Liver (tissue), 9 donors: ENCODE measurements around the gene KDM6A. TPM values are rescaled to one million over a fixed set of nuclear protein-coding genes. Genes with fewer than 3 reads are reported as not detected.
A peak's percentile ranks its signal among the peaks of the same experiment; 100 is the strongest.

Source experiments
- DNase-seq: peaks from one replicate; pipeline ENCODE4 v3.0.0-alpha.2; 2017; ENCODE audit warnings: low spot score
- H3K27ac ChIP-seq, 2 donors: one replicate each; pipeline ENCODE4 v1.7.0; 2013; ENCODE audit warnings: inconsistent platforms in 2 of 2, low read length in 2 of 2, control low read depth in 1 of 2, low read depth in 1 of 2, mild to moderate bottlenecking in 1 of 2
- H3K27me3 ChIP-seq, 4 donors: one replicate each; pipeline versions ENCODE4 v1.6.1 to v1.7.0; 2013; ENCODE audit warnings: low read length in 3 of 4, inconsistent platforms in 1 of 4, mild to moderate bottlenecking in 1 of 4, moderate library complexity in 1 of 4; ENCODE audit not compliant: control insufficient read depth in 4 of 4, insufficient read depth in 4 of 4
- H3K36me3 ChIP-seq, 4 donors: one replicate each; pipeline versions ENCODE4 v1.6.1 to v1.7.0; 2013; ENCODE audit warnings: low read length in 3 of 4, mild to moderate bottlenecking in 3 of 4, low read depth in 1 of 4, moderate library complexity in 1 of 4; ENCODE audit not compliant: control insufficient read depth in 4 of 4, insufficient read depth in 3 of 4
- H3K4me1 ChIP-seq, 4 donors: one replicate each; pipeline versions ENCODE4 v1.6.1 to v1.7.0; 2013; ENCODE audit warnings: low read length in 3 of 4, mild to moderate bottlenecking in 3 of 4, moderate library complexity in 1 of 4; ENCODE audit not compliant: control insufficient read depth in 4 of 4, insufficient read depth in 4 of 4
- H3K4me3 ChIP-seq, 3 donors: one replicate each; pipeline versions ENCODE4 v1.6.1 to v1.7.0; 2013; ENCODE audit warnings: low read length in 3 of 3, control low read depth in 1 of 3, low read depth in 1 of 3, mild to moderate bottlenecking in 1 of 3
- H3K9ac ChIP-seq, 2 donors: one replicate each; pipeline ENCODE4 v1.7.0; 2013; ENCODE audit warnings: low read length in 2 of 2, mild to moderate bottlenecking in 2 of 2, moderate library complexity in 2 of 2, control low read depth in 1 of 2, low read depth in 1 of 2
- H3K9me3 ChIP-seq, 4 donors: one replicate each; pipeline versions ENCODE4 v1.6.1 to v1.7.0; 2013; ENCODE audit warnings: low read length in 3 of 4; ENCODE audit not compliant: control insufficient read depth in 4 of 4
- EGR1 ChIP-seq, 2 donors: IDR thresholded peaks; 2 replicates each; pipeline ENCODE4 v1.6.1; 2016 to 2018; ENCODE audit warnings: antibody characterized with exemption in 2 of 2, low read depth in 2 of 2
- FOXA1 ChIP-seq: IDR thresholded peaks from 2 replicates; pipeline ENCODE4 v1.6.1; 2016; ENCODE audit warnings: antibody characterized with exemption
- FOXA2 ChIP-seq: IDR thresholded peaks from 2 replicates; pipeline ENCODE4 v1.6.1; 2016; ENCODE audit warnings: antibody characterized with exemption
- GABPA ChIP-seq, 2 donors: IDR thresholded peaks in 1 of 2; conservative IDR thresholded peaks in 1 of 2; 2 replicates each; pipeline ENCODE4 v1.6.1; 2016; ENCODE audit warnings: antibody characterized with exemption in 2 of 2, mild to moderate bottlenecking in 1 of 2, moderate library complexity in 1 of 2
- HNF4A ChIP-seq, 2 donors: conservative IDR thresholded peaks; 2 replicates each; pipeline ENCODE4 v1.6.1; 2016; ENCODE audit warnings: antibody characterized with exemption in 2 of 2, mild to moderate bottlenecking in 2 of 2
- HNF4G ChIP-seq: IDR thresholded peaks from 2 replicates; pipeline ENCODE4 v1.6.1; 2016; ENCODE audit warnings: antibody characterized with exemption
- JUND ChIP-seq, 2 donors: IDR thresholded peaks; 2 replicates each; pipeline ENCODE4 v1.6.1; 2016; ENCODE audit warnings: antibody characterized with exemption in 2 of 2
- NR2F2 ChIP-seq: IDR thresholded peaks from 2 replicates; pipeline ENCODE4 v1.6.1; 2016; ENCODE audit warnings: antibody characterized with exemption
- RAD21 ChIP-seq, 2 donors: IDR thresholded peaks; 2 replicates each; pipeline ENCODE4 v1.6.1; 2016; ENCODE audit warnings: antibody characterized with exemption in 2 of 2, mild to moderate bottlenecking in 2 of 2
- RXRA ChIP-seq, 2 donors: IDR thresholded peaks; 2 replicates each; pipeline ENCODE4 v1.6.1; 2017 to 2018; ENCODE audit warnings: antibody characterized with exemption in 2 of 2, mild to moderate bottlenecking in 1 of 2
- SP1 ChIP-seq: IDR thresholded peaks from 2 replicates; pipeline ENCODE4 v1.6.1; 2018; ENCODE audit warnings: antibody characterized with exemption, mild to moderate bottlenecking
- TAF1 ChIP-seq: conservative IDR thresholded peaks from 2 replicates; pipeline ENCODE4 v1.6.1; 2016; ENCODE audit warnings: antibody characterized with exemption, mild to moderate bottlenecking
- YY1 ChIP-seq: IDR thresholded peaks from 2 replicates; pipeline ENCODE4 v1.6.1; 2016; ENCODE audit warnings: antibody characterized with exemption, mild to moderate bottlenecking
- WGBS: extraction: QIAGEN DNeasy Blood & Tissue Kit; methylation state at CpG from one replicate; pipeline ENCODE4 v1.1.7; 2013; 5-methylcytosine and 5-hydroxymethylcytosine counted together
- polyA plus RNA-seq, 2 donors: library from polyadenylated mRNA; stranded (reverse) in 1 of 2; unstranded in 1 of 2; fragments of 200-250 nt in 1 of 2; fragments of >200 nt in 1 of 2; fragmentation: Nextera tagmentation in 1 of 2; extraction: Ambion mirVana in 1 of 2; gene quantifications; one replicate each; pipeline versions ENCODE4 v1.2.1 to v1.2.3, GENCODE V29; 2013 to 2015
- total RNA-seq, 2 donors: library from RNA; depleted of rRNA; stranded (reverse); fragments of >200 nt; gene quantifications; one replicate each; pipeline ENCODE4 v1.2.3, GENCODE V29; 2014
- TF ChIP-seq, protein P1 (sequence below): IDR thresholded peaks from 2 replicates; pipeline ENCODE4 v1.6.1; 2016; ENCODE audit warnings: antibody characterized with exemption
- TF ChIP-seq, protein P2 (sequence below): fragments of 150-350 bp; IDR thresholded peaks from 2 replicates; pipeline ENCODE4 v1.5.1; 2017; ENCODE audit warnings: improper control_type of control experiment, low read depth, low read length; ENCODE audit not compliant: missing input control
- TF ChIP-seq, protein P3 (sequence below): IDR thresholded peaks from 2 replicates; pipeline ENCODE4 v1.6.1; 2016; ENCODE audit warnings: antibody characterized with exemption
- TF ChIP-seq, protein P4 (sequence below): IDR thresholded peaks from 2 replicates; pipeline ENCODE4 v1.6.1; 2016; ENCODE audit warnings: antibody characterized with exemption, mild to moderate bottlenecking
- TF ChIP-seq, protein P5 (sequence below): IDR thresholded peaks from 2 replicates; pipeline ENCODE4 v1.6.1; 2016; ENCODE audit warnings: antibody characterized with exemption
- donor health status: healthy.
- donor health status: healthy.
- donor health status: healthy.
- donor health status: healthy.
- donor health status: healthy.

Gene KDM6A
- total and polyA plus RNA-seq, 4 donors = 5.3 to 30.2 (median 18.2) TPM

DNA sequence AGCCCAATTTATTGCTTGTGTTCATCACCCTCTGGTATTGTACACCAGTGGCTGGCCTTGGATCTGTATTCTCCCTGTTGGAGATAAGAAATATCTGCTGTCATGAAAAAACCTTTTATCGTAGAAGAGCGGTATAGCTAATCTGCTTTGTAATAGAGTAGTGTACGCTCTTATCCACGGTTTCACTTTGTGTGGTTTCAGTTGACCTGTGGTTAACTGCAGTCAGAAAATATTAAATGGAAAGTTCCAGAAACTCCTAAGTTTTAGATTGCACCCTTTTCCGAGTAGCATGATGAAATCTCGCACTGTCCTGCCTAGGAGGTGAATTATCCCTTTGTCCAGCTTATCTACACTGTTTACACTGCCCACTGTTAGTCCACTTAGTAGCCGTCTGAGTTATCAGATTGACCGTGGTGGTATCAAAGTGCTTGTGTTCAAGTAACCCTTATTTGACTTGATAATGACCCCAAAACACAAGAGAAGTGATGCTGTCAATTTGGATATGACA is 42.4 kb downstream of the KDM6A start:
- no peaks in the 10 kb centered on the region for H3K9me3 ChIP-seq
- H3K9ac ChIP-seq = peak overlapping the region in 1 of 2 donors; percentile 20
- H3K4me3 ChIP-seq = peak overlapping the region in 2 of 3 donors; percentile 24 to 41
- H3K36me3 ChIP-seq = no peaks in the 10 kb centered on the region
- WGBS = 16% methylated on average over 8 of the region's 8 CpGs
- no peaks in the 10 kb centered on the region for H3K27me3 ChIP-seq
- DNase-seq = no peak
- H3K4me1 ChIP-seq = peaks cover 0 to 37% (median 30%) of the 10 kb centered on the region in 4 donors
- H3K27ac ChIP-seq = peak overlapping the region; percentile 79 to 96
- no peak for TF ChIP-seq EGR1 (IDR thresholded peaks at IDR 0.05; ENCODE audit: low read depth in 2 of 2)
- peak; percentile 17 for TF ChIP-seq NR2F2
- TF ChIP-seq, protein P1, sequence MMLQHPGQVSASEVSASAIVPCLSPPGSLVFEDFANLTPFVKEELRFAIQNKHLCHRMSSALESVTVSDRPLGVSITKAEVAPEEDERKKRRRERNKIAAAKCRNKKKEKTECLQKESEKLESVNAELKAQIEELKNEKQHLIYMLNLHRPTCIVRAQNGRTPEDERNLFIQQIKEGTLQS = peak; percentile 78
- TF ChIP-seq FOXA2 = peak; percentile 84
- no peak for TF ChIP-seq YY1
- TF ChIP-seq, protein P2, sequence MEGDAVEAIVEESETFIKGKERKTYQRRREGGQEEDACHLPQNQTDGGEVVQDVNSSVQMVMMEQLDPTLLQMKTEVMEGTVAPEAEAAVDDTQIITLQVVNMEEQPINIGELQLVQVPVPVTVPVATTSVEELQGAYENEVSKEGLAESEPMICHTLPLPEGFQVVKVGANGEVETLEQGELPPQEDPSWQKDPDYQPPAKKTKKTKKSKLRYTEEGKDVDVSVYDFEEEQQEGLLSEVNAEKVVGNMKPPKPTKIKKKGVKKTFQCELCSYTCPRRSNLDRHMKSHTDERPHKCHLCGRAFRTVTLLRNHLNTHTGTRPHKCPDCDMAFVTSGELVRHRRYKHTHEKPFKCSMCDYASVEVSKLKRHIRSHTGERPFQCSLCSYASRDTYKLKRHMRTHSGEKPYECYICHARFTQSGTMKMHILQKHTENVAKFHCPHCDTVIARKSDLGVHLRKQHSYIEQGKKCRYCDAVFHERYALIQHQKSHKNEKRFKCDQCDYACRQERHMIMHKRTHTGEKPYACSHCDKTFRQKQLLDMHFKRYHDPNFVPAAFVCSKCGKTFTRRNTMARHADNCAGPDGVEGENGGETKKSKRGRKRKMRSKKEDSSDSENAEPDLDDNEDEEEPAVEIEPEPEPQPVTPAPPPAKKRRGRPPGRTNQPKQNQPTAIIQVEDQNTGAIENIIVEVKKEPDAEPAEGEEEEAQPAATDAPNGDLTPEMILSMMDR = no peak
- no peak for TF ChIP-seq TAF1
- TF ChIP-seq RAD21 (IDR thresholded peaks at IDR 0.05) = peak; percentile 31 to 51
- TF ChIP-seq, protein P3, sequence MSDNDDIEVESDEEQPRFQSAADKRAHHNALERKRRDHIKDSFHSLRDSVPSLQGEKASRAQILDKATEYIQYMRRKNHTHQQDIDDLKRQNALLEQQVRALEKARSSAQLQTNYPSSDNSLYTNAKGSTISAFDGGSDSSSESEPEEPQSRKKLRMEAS = peak; percentile 34
- TF ChIP-seq GABPA (IDR thresholded peaks at IDR 0.05 in 1 of 2, conservative IDR thresholded peaks at IDR 0.05 in 1 of 2) = no peak
- TF ChIP-seq, protein P4, sequence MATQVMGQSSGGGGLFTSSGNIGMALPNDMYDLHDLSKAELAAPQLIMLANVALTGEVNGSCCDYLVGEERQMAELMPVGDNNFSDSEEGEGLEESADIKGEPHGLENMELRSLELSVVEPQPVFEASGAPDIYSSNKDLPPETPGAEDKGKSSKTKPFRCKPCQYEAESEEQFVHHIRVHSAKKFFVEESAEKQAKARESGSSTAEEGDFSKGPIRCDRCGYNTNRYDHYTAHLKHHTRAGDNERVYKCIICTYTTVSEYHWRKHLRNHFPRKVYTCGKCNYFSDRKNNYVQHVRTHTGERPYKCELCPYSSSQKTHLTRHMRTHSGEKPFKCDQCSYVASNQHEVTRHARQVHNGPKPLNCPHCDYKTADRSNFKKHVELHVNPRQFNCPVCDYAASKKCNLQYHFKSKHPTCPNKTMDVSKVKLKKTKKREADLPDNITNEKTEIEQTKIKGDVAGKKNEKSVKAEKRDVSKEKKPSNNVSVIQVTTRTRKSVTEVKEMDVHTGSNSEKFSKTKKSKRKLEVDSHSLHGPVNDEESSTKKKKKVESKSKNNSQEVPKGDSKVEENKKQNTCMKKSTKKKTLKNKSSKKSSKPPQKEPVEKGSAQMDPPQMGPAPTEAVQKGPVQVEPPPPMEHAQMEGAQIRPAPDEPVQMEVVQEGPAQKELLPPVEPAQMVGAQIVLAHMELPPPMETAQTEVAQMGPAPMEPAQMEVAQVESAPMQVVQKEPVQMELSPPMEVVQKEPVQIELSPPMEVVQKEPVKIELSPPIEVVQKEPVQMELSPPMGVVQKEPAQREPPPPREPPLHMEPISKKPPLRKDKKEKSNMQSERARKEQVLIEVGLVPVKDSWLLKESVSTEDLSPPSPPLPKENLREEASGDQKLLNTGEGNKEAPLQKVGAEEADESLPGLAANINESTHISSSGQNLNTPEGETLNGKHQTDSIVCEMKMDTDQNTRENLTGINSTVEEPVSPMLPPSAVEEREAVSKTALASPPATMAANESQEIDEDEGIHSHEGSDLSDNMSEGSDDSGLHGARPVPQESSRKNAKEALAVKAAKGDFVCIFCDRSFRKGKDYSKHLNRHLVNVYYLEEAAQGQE = peak; percentile 64
- peak; percentile 88 to 90 for TF ChIP-seq RXRA (IDR thresholded peaks at IDR 0.05)
- TF ChIP-seq, protein P5, sequence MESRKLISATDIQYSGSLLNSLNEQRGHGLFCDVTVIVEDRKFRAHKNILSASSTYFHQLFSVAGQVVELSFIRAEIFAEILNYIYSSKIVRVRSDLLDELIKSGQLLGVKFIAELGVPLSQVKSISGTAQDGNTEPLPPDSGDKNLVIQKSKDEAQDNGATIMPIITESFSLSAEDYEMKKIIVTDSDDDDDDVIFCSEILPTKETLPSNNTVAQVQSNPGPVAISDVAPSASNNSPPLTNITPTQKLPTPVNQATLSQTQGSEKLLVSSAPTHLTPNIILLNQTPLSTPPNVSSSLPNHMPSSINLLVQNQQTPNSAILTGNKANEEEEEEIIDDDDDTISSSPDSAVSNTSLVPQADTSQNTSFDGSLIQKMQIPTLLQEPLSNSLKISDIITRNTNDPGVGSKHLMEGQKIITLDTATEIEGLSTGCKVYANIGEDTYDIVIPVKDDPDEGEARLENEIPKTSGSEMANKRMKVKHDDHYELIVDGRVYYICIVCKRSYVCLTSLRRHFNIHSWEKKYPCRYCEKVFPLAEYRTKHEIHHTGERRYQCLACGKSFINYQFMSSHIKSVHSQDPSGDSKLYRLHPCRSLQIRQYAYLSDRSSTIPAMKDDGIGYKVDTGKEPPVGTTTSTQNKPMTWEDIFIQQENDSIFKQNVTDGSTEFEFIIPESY = peak; percentile 32
- TF ChIP-seq SP1 = peak; percentile 76
- TF ChIP-seq HNF4A (conservative IDR thresholded peaks at IDR 0.05) = peak; percentile 69 to 76
- peak; percentile 14 to 31 for TF ChIP-seq JUND (IDR thresholded peaks at IDR 0.05)
- TF ChIP-seq FOXA1 = peak; percentile 65
- TF ChIP-seq HNF4G = peak; percentile 37
